Liver (tissue), 3 donors: ENCODE results near the gene MUC2.

Source experiments
- ATF3 ChIP-seq: IDR thresholded peaks from 2 replicates; pipeline ENCODE4 v1.6.1; 2016; ENCODE audit warnings: antibody characterized with exemption
- CTCF ChIP-seq: fragments of 150-350 bp; IDR thresholded peaks from 2 replicates; pipeline ENCODE4 v1.5.1; 2017; ENCODE audit warnings: improper control_type of control experiment, low read depth, low read length; ENCODE audit not compliant: missing input control
- FOXA1 ChIP-seq: IDR thresholded peaks from 2 replicates; pipeline ENCODE4 v1.6.1; 2016; ENCODE audit warnings: antibody characterized with exemption
- GABPA ChIP-seq, 2 donors: IDR thresholded peaks in 1 of 2; conservative IDR thresholded peaks in 1 of 2; 2 replicates each; pipeline ENCODE4 v1.6.1; 2016; ENCODE audit warnings: antibody characterized with exemption in 2 of 2, mild to moderate bottlenecking in 1 of 2, moderate library complexity in 1 of 2
- HNF4G ChIP-seq: IDR thresholded peaks from 2 replicates; pipeline ENCODE4 v1.6.1; 2016; ENCODE audit warnings: antibody characterized with exemption
- SP1 ChIP-seq: IDR thresholded peaks from 2 replicates; pipeline ENCODE4 v1.6.1; 2018; ENCODE audit warnings: antibody characterized with exemption, mild to moderate bottlenecking
- TAF1 ChIP-seq: conservative IDR thresholded peaks from 2 replicates; pipeline ENCODE4 v1.6.1; 2016; ENCODE audit warnings: antibody characterized with exemption, mild to moderate bottlenecking
- TF ChIP-seq, protein P1 (sequence below): IDR thresholded peaks from 2 replicates; pipeline ENCODE4 v1.6.1; 2016; ENCODE audit warnings: antibody characterized with exemption
- TF ChIP-seq, protein P2 (sequence below): IDR thresholded peaks from 2 replicates; pipeline ENCODE4 v1.6.1; 2016; ENCODE audit warnings: antibody characterized with exemption
- TF ChIP-seq, protein P3 (sequence below): IDR thresholded peaks from 2 replicates; pipeline ENCODE4 v1.6.1; 2016; ENCODE audit warnings: antibody characterized with exemption, mild to moderate bottlenecking
- donor health status: healthy.
- donor health status: healthy.

DNA sequence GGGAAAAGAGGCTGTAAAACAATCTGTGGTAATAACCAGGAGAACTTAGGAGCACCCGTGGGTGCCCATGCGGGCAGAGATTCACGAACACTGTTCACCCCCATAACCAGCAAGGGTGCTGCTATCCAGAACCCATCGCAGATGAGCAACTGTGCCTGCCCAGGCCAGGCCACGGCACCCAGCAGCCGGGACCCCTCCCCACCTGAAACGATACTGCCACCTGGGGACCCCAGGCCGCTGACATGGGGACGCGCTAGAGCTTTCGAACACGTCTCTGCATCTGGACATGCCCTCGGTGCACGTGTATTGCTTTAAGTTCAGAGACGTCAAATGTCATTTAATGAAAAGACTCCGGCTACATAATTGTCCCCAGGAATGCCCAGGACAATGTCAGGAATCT is 14.3 kb upstream of the MUC2 start:
- TF ChIP-seq CTCF (no peak), SP1 (no peak), TAF1 (no peak), HNF4G (no peak), GABPA (IDR thresholded peaks at IDR 0.05 in 1 of 2, conservative IDR thresholded peaks at IDR 0.05 in 1 of 2) (no peak), ATF3 (no peak), FOXA1 (no peak)
- TF ChIP-seq, protein P1, sequence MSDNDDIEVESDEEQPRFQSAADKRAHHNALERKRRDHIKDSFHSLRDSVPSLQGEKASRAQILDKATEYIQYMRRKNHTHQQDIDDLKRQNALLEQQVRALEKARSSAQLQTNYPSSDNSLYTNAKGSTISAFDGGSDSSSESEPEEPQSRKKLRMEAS, result no peak
- TF ChIP-seq, protein P2, sequence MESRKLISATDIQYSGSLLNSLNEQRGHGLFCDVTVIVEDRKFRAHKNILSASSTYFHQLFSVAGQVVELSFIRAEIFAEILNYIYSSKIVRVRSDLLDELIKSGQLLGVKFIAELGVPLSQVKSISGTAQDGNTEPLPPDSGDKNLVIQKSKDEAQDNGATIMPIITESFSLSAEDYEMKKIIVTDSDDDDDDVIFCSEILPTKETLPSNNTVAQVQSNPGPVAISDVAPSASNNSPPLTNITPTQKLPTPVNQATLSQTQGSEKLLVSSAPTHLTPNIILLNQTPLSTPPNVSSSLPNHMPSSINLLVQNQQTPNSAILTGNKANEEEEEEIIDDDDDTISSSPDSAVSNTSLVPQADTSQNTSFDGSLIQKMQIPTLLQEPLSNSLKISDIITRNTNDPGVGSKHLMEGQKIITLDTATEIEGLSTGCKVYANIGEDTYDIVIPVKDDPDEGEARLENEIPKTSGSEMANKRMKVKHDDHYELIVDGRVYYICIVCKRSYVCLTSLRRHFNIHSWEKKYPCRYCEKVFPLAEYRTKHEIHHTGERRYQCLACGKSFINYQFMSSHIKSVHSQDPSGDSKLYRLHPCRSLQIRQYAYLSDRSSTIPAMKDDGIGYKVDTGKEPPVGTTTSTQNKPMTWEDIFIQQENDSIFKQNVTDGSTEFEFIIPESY, result no peak
- TF ChIP-seq, protein P3, sequence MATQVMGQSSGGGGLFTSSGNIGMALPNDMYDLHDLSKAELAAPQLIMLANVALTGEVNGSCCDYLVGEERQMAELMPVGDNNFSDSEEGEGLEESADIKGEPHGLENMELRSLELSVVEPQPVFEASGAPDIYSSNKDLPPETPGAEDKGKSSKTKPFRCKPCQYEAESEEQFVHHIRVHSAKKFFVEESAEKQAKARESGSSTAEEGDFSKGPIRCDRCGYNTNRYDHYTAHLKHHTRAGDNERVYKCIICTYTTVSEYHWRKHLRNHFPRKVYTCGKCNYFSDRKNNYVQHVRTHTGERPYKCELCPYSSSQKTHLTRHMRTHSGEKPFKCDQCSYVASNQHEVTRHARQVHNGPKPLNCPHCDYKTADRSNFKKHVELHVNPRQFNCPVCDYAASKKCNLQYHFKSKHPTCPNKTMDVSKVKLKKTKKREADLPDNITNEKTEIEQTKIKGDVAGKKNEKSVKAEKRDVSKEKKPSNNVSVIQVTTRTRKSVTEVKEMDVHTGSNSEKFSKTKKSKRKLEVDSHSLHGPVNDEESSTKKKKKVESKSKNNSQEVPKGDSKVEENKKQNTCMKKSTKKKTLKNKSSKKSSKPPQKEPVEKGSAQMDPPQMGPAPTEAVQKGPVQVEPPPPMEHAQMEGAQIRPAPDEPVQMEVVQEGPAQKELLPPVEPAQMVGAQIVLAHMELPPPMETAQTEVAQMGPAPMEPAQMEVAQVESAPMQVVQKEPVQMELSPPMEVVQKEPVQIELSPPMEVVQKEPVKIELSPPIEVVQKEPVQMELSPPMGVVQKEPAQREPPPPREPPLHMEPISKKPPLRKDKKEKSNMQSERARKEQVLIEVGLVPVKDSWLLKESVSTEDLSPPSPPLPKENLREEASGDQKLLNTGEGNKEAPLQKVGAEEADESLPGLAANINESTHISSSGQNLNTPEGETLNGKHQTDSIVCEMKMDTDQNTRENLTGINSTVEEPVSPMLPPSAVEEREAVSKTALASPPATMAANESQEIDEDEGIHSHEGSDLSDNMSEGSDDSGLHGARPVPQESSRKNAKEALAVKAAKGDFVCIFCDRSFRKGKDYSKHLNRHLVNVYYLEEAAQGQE, result no peak
